ENCODE measurements around the gene DCDC1.

Gene DCDC1, protein sequence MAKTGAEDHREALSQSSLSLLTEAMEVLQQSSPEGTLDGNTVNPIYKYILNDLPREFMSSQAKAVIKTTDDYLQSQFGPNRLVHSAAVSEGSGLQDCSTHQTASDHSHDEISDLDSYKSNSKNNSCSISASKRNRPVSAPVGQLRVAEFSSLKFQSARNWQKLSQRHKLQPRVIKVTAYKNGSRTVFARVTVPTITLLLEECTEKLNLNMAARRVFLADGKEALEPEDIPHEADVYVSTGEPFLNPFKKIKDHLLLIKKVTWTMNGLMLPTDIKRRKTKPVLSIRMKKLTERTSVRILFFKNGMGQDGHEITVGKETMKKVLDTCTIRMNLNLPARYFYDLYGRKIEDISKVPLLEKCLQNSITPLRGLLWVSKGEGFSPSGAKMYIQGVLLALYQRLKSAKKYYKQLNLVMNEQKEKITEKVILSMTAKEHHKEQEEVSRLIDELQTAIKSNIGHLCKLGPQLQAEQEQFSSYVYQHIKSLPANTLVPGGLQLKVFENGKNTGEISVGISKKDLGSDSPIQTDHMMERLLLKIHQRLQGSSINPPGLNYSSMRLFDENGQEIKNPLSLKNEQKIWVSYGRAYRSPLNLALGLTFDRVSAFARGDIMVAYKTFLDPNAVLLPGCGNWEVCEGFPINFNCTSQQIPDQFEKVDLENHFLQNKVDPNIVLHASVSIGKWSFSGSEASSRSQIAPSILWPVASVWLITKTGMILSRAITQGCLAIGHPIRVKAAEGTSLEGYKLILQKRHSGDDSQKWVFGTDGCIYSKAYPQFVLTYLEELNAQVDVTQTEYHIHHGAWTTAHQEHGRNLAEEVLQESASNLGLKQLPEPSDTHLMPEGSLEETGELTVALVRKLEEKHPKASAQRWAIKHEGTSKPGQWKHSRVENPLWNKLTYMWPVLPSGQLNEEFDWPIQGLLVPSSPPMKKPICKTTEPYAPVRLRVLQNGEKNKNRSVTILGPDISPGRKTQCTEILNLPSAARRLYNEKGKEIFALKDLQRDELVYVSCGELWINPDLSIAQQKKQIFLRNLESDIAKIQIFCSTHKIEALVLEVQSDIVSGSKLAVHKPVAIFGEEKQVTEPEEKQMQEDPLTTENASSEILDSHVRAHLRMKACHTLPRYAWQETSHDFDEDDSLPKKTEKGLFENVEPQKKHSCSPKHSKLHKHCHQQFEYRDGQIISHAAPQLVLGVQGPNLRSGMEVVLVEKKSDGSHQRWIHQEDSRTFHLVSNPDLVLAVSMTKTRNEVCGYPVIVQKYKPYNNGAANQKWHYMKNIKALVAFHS (N-terminal part only)

DNA sequence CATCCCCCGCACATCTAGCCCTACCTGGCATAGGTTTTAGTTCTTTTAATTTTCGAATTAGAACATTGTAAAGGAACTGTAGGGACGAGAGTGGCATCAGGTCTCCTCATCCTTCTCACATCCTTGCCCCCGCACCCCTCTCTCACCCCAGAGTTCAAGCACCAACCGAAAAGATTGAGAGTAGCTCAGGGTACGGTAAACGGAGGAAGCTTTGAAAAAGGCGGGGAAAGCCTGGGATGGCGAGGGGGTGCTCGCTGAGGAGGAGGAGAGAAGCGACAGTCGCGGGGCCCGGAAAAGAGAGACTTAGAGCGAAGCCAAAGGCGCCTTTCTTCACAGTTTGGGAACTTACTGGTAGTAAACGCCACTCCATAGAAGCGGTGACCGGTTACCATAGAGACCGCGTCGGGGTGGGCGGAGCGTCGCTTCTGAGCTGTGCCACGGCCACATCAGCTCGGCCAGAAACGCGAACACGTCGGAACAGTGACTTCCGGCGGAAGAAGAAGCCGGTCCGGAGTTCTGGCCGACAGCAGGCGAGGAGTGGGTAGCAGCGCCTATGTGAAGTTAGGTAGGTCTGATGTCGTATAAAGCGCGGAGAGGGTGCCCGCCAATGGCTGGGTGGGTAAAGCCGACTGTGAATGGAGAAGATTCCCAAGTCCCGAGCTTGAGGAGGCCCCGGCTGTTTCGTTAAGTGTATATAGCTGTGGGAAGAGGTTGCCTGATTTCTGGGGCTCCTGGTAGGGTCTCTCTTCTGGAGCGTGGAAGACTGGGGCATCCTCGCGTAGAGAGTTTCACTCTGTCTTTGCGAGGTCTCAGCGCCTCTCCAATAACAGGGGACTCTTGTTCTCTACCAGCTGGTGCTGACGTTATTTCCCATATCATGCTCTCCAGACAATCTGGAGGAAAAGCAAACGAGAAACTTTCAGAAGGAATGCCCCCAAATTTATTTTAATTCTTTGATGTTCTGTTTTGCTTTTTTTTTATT, at the start of gene DCDC1, which contains the start of gene DNAJC24:
Gene DCDC1 (minus strand): TSS at position 392 of the 982 bp plus-strand sequence. CDS start 41,459 bp downstream, outside the sequence.
Gene DNAJC24 (plus strand): TSS at position 513 of the 982 bp plus-strand sequence. CDS start 889 bp downstream, outside the sequence.
- TF ChIP-seq, protein P1, sequence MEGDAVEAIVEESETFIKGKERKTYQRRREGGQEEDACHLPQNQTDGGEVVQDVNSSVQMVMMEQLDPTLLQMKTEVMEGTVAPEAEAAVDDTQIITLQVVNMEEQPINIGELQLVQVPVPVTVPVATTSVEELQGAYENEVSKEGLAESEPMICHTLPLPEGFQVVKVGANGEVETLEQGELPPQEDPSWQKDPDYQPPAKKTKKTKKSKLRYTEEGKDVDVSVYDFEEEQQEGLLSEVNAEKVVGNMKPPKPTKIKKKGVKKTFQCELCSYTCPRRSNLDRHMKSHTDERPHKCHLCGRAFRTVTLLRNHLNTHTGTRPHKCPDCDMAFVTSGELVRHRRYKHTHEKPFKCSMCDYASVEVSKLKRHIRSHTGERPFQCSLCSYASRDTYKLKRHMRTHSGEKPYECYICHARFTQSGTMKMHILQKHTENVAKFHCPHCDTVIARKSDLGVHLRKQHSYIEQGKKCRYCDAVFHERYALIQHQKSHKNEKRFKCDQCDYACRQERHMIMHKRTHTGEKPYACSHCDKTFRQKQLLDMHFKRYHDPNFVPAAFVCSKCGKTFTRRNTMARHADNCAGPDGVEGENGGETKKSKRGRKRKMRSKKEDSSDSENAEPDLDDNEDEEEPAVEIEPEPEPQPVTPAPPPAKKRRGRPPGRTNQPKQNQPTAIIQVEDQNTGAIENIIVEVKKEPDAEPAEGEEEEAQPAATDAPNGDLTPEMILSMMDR (conservative IDR thresholded peaks at IDR 0.05): no peak
- TF ChIP-seq ZFX (IDR thresholded peaks at IDR 0.05): no peak
- H3K27ac ChIP-seq: peak within 1 kb of the TSS; percentile 77

DNA sequence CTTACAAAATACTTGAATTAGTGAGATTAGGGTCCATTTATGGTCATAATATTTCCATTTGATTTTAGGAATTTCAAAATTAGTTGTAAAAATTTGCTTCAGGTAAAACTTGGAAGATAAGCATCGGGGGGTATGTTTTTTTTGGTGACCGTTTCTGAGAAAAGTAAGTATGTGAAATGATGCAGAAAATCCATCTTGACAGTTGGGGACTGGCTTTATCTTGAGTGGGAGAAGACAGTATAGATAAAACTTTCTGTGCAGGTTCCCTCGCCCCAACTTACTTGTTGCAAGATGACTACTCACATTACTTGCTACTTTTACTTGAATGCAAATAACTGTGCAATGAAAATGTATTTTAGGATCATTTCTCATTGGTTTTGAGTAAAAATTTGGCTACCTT, 49.6 kb upstream of the DCDC1 start:
- no peak overlapping the region for H3K27ac ChIP-seq
- TF ChIP-seq, protein P1 (conservative IDR thresholded peaks at IDR 0.05): no peak
- TF ChIP-seq ZFX (IDR thresholded peaks at IDR 0.05): no peak

DNA sequence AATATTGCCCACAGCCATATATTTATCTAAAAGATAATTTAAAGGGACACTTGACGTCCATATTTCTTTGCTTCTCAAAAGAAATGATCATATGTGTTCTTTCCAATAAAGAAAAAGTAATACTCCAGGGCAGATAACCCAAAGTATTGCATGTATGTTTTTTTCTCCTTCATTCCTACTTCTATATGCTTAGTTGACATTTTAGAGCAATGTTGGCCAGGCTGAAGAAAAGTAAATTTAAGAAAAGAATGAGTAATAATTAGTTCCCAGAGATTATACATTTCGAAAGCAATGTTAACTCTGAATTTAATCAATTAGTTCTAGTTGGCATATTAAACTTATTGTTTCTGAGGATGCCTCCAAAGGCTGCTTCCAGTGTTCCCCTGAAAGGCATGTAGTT, 48.3 kb upstream of the DCDC1 start:
- TF ChIP-seq, protein P1 (conservative IDR thresholded peaks at IDR 0.05): no peak
- TF ChIP-seq ZFX (IDR thresholded peaks at IDR 0.05): no peak
- no peak overlapping the region for H3K27ac ChIP-seq

DNA sequence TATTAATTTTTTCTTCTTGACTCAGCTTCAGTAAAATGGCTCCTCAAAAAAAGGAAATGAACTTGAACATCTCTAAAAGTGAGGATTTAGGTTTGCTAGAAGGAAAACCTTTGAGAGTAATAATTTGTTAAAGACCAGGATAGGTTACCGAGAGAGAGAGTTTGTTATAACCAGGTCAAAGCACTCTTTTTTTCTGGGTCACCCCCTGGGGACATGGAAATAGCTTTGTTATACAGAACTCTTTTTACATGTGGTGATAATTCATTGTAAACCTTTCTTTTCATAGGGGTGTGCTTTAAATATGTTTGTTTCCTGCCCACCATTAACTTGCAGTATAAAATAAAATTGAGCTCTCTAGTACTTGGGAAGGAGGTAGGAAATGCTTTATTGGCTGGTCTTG, 47.8 kb upstream of the DCDC1 start:
- TF ChIP-seq ZFX (IDR thresholded peaks at IDR 0.05): no peak
- TF ChIP-seq, protein P1 (conservative IDR thresholded peaks at IDR 0.05): no peak
- no peak overlapping the region for H3K27ac ChIP-seq

DNA sequence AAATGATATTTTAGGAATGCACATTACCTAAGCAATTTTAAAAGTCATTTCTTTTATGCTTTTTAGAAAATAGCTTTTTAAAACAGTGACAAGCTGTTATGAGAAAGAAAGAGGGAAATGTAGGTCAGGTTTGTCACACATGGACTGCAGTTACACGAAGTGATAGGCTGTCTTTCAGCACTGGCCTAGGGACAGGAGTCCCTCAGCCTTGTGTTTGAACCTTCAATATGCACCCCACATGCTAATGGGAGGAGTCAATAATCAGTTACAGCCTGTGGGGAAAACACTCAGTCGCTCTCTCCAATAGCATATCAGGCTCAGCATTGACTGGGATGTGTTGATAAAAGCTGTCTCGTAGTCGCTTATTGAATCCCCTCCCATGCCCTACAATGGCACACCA, 45.9 kb upstream of the DCDC1 start:
- no peak overlapping the region for H3K27ac ChIP-seq
- TF ChIP-seq, protein P1 (conservative IDR thresholded peaks at IDR 0.05): no peak
- TF ChIP-seq ZFX (IDR thresholded peaks at IDR 0.05): no peak

DNA sequence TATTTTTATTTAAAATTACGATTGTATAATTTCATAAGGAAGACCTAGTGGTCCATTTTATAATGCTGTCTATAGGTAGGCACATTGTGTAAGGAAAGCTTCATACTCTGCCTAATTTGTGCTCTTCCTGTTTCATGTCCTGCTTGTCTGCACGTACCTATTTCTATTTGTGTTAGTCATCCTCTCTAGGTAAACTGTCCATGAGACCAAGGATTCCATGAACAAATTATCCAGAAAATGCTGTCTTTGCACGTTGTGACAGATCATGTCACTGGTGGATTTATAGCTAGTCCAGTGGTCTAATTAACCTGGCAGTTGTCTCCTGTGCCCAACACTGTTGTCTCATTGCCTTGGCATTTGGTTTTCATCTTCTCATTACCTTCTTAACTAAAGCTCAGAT, 44.8 kb upstream of the DCDC1 start:
- H3K27ac ChIP-seq: no peak overlapping the region
- no peak for TF ChIP-seq ZFX (IDR thresholded peaks at IDR 0.05)
- TF ChIP-seq, protein P1 (conservative IDR thresholded peaks at IDR 0.05): no peak

Measured in C4-2B (cell line).